Muscle of back (tissue), 13 donors: Measurements from ENCODE around the gene CPLX3. TPM values are rescaled to one million over a fixed set of nuclear protein-coding genes. Genes with fewer than 3 reads are reported as not detected.
"Not testable (repeated sequence)": the region's sequence is repeated elsewhere in the genome, so short reads cannot be mapped to it uniquely, and the experiment has no call there.

Experiments used
- DNase-seq, 3 donors: peaks; one replicate each; pipeline versions ENCODE4 v3.0.0 to v3.0.0-alpha.2; 2013
- long read RNA-seq, 9 donors: transcript quantifications; one replicate each; lab custom pipeline, GENCODE V29; 2026
- polyA plus RNA-seq, 10 donors: library from polyadenylated mRNA; unstranded; fragments of 120-200 nt; gene quantifications; one replicate each; pipeline ENCODE4 v1.2.1, GENCODE V29; 2013; ENCODE audit not compliant: insufficient read length in 10 of 10

The CPLX3 gene, protein sequence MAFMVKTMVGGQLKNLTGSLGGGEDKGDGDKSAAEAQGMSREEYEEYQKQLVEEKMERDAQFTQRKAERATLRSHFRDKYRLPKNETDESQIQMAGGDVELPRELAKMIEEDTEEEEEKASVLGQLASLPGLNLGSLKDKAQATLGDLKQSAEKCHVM
- polyA plus RNA-seq: under 1 TPM in 1 of 10 donors, not detected in 9; 0.10 TPM
- long read RNA-seq, donor 1: 0 reads
- long read RNA-seq, donor 2: 0 reads
- long read RNA-seq, donor 3: 0 reads
- long read RNA-seq, donor 4: 0 reads
- long read RNA-seq, donor 5: 0 reads
- long read RNA-seq, donor 6: 0 reads
- long read RNA-seq, donor 7: 0 reads
- long read RNA-seq, donor 8: 0 reads
- long read RNA-seq, donor 9: 0 reads

- DNase-seq: peak in 1 of 3 donors; percentile 59
These were observed at the start of gene CPLX3 for GRCh38 chr15:74826364-74826819. TSS of gene CPLX3 (plus strand) at chr15:74826627. CDS start at chr15:74826704, 77 bp downstream.

DNA sequence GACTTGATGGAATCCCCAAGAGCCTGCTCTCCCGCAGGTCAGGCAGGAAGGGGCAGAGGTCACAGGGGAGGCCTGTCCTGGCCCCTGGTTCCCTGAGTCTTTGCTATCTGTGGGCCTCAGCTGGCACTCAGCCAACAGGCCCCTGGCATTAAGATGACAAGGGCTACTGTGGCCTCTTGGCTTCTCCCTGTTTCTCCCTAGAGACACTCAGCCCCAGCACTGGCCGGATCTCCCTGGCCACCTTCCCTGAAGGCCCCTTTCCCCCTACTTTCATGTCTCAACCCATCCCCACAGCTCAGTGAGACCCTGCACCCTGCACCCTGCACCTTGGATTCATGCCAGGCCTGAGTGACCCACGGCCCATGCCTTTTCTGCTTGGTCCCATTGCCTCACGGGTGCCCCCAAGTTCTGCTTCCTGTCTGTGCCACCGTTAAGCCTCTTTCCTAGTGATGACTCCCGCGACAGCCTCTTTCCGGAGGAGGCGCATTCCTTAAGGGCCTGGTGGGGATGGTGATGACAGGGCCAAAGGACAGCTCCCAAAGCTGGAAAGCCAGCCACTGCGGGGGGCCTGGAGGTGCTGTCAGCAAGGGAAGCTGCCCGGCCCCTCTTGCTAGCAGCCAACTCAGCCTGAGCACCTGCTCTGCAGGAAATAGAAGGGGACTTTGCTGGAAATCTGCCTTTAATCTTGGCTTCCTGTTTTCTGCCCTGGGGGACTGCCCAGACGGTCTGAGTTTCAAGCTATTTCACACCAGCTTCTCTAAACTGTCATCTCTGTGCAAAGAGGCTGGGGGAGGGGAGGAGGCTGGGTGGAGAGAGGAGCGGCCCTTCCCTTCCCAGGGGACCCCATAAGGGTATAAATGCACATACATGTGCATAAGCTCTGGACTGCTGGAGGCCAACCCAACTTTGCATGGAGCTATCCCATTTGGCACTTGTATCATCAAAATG is 49.3 kb upstream of the CPLX3 start:
- DNase-seq: peak in 1 of 3 donors; percentile 69

DNA sequence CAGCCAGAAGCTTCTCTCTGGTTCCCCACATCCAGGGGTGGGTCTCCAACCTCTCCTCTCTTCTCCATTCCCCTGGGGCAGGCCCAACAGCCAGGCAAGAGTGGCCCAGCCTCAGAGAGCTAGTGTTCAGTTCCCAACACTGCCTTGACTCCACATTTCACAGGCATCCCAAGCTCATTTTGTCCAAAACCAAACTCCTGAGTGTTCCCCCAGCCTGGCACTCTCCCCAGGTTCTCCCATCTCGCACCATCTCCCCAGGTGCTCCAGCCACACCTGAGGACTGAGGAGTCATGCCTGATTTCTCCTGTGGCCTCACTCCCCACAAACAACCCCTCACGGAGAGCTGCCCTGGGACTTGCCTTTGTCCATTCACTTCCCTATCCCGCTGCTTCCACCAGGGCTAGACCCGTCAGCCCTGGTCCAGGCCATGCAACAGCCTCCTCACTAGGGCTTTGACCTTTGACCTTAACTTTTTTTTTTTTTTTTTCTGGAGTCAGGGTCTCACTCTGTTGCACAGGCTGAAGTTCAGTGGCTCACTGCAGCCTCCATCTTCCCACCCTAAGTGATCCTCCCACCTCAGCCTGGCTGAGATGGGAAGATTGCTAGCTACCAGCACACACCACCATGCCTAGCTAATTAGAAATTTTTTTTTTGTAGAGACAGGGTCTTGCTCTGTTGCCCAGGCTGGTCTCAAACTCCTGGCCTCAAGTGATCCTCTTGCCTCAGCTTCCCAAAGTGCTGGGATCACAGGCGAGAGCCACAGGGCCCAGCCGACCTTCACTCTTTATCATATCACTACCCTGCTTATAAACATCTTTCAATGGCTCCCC is 48.4 kb upstream of the CPLX3 start:
- no peak for DNase-seq

DNA sequence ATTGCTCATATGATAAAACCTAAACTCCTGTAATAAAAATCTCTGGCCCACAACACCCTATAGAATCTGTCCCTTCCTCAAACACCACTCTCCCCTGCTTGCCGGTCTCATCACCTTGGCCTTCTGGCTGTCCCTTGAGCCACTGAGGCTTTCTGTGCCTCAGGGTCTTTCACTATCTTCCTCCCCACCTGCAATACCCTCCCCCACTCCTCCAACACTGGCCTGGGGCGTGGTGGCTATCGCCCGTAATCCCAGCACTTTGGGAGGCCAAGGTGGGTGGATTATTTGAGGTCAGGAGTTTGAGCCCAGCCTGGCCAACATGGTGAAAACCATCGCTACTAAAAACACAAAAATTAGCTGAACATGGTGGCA is 47.8 kb upstream of the CPLX3 start:
- no peak for DNase-seq

- DNase-seq: no peak
These were observed 47.2 kb upstream of the CPLX3 start for GRCh38 chr15:74779162-74779648.

DNA sequence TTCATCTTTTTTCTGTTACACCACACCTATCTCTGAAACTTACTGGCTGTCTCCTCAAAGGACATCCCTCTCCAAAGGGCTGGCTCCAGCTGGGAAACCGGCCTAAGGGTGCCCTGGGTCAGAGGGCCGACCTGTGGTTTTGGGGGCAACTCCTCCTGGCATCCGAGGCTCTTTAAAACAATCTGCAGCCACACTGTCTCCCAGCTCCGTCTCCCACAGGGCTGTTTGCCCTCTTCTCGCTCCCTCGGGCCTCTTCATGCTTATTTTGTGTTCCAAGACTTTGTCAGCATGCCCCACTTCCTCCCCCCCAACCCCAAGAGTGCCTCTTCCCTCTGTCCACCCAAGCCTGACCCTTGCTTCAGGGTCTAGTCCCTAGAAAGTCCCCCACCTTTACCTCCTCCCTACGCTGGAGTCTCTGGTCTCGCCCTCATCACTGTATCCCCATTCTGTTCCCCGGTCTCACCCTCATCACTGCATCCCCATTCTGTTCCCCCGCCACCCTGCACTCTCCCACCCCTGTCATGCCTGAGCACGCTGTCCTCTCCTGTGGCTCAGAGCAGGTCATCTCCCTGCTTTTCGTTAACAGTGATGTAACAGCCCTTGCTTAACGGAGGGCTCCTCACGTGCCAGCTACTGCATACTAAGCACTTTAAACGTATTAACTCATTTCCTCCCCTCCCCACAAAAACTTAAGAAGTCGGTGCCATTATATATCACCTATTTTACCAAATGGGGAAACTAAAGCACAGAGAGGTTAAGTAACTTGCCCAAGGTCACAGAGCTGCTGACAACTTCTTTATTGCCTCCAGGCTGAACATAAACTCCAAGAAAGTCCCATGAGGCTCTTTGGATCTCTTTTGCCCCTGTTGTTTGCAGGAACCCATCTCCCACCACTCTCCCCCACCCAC is 45.6 kb upstream of the CPLX3 start:
- DNase-seq: no peak

- DNase-seq: peak; percentile 77 to 88 (median 86)
These were observed 44.8 kb upstream of the CPLX3 start, which contains the start of gene CSK for GRCh38 chr15:74781431-74782258. TSS of gene CSK (plus strand) at chr15:74782080. CDS start at chr15:74798298, 16,218 bp downstream.

GRCh38 chr15:74782259-74783071 is 44.0 kb upstream of the CPLX3 start:
- peak in 1 of 3 donors; percentile 64 for DNase-seq

DNA sequence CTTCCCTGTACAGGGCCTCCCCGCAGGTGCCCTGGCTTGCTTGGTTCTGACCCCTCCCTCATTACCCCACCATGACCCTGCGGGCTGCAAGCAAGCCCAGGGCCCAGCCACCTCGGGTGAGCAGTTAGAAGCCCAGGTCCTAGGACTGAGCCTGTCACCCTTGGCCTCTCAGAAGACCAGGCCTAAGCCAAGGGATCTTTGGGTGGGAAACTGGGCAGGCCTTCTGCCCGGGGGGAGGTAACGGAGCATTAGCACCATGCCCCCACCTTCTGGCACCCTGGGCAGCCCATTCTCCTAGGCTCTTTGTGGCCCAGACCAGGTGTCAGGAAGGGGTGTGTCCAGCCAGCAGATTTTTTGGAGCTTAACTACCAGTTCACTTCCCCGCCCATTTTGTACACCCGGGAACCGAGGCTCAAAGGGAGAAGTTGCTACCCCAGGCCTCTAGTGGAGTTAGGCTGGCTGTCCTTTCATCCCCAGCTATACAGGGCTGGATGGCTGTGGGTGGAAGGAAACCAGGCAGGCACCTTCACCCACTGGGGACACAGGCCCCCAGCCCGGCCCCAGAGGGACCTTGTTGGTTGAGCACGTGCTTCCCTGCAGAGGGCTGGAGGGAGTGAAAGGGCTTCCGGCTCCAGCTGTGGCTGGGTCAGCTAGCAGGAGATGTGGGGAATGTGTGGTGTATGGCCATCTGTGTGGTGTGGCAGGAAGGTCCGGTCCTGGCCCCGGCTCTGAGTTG is 43.2 kb upstream of the CPLX3 start:
- DNase-seq: peak in 1 of 3 donors; percentile 47

GRCh38 chr15:74783808-74784175 is 42.6 kb upstream of the CPLX3 start:
- DNase-seq: no peak

DNA sequence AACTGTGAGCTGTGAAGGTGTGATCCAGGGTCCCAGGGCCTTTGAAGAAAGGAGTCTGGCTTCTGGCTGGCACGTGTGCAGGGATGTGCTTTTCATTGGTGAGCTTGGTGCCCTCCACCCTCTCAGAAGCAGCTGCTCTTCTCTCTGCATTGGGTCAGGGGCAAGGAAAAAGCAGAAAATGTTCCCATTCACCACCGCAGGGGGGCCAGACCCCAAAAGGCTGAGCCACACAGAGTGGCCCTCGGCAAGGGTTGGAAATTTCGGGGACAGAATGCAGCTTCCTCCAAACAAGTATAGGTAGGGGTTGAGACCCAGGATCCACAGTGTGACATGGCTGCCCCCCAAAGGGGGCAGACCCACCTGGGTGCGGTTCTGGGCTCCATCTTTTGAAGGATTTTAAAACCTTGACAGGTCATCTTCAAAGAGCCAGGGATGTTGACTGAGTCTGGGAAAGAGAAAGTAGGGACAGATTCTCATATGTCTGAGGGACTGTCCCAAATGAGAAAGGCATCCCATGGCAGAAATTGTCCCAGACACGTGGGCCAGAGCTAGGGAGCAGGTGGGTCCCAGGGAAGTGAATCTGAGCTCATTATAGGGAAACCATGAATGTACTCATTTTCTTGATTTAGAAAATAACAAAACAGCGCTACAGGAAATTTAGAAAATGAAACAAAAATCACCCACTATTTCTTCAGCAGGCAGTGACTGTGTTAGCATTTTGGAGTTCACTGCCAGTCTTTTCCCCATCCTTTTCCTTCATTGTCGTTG is 41.8 kb upstream of the CPLX3 start:
- DNase-seq: no peak

- DNase-seq: no peak
These were observed 41.0 kb upstream of the CPLX3 start for GRCh38 chr15:74785194-74786032.

GRCh38 chr15:74786081-74786480 is 40.3 kb upstream of the CPLX3 start:
- not testable (repeated sequence) for DNase-seq

GRCh38 chr15:74786551-74787165 is 39.8 kb upstream of the CPLX3 start:
- no peak for DNase-seq

GRCh38 chr15:74787251-74788041 is 39.0 kb upstream of the CPLX3 start:
- DNase-seq: peak; percentile 25 to 72 (median 47)
